Testis (tissue), 3 donors: ENCODE measurements around the gene SRP19. TPM values are rescaled to one million over a fixed set of nuclear protein-coding genes. Genes with fewer than 3 reads are reported as not detected.
"Not testable (repeated sequence)": the region's sequence is repeated elsewhere in the genome, so short reads cannot be mapped to it uniquely, and the experiment has no call there.

Source experiments
- DNase-seq: peaks from one replicate; pipeline ENCODE4 v3.0.0-alpha.2; 2019
- H3K27ac ChIP-seq, 2 donors: fragments of 200-600 bp; sonication (generic); one replicate each; pipeline ENCODE4 v1.5.1; 2019
- H3K27me3 ChIP-seq: fragments of 200-600 bp; sonication (generic); one replicate; pipeline ENCODE4 v1.5.1; 2019
- H3K36me3 ChIP-seq: fragments of 200-600 bp; sonication (generic); one replicate; pipeline ENCODE4 v1.5.1; 2017; ENCODE audit warnings: low read depth; ENCODE audit errors: missing control alignments
- H3K4me1 ChIP-seq: fragments of 200-600 bp; sonication (generic); one replicate; pipeline ENCODE4 v1.5.1; 2019
- H3K4me3 ChIP-seq, 2 donors: fragments of 200-600 bp; sonication (generic); one replicate each; pipeline ENCODE4 v1.5.1; 2017 to 2019
- H3K9me3 ChIP-seq: fragments of 200-600 bp; sonication (generic); one replicate; pipeline ENCODE4 v1.5.1; 2017
- CTCF ChIP-seq, 3 experiments: fragments of 450-650 bp in 2 of 3; fragments of 200-600 bp in 1 of 3; sonication (generic) in 1 of 3; IDR thresholded peaks; one replicate each; pipeline ENCODE4 v1.5.1; 2016 to 2019; ENCODE audit warnings: antibody characterized with exemption in 3 of 3, mild to moderate bottlenecking in 2 of 3, moderate library complexity in 1 of 3
- POLR2A ChIP-seq: fragments of 450-650 bp; IDR thresholded peaks from one replicate; pipeline ENCODE4 v1.6.1; 2017; ENCODE audit warnings: antibody characterized with exemption, mild to moderate bottlenecking, moderate library complexity
- WGBS, 2 donors: methylation state at CpG; one replicate each; pipeline ENCODE4 v1.1.5; 2018; 5-methylcytosine and 5-hydroxymethylcytosine counted together
- intact Hi-C: fragments of 100-400 bp; cut with DNase I; formaldehyde crosslinking; loops from one replicate; pipeline ENCODE4 v1.15.1; 2023; ENCODE audit warnings: low total_unique reads
- polyA plus RNA-seq: library from polyadenylated mRNA; stranded (reverse); fragments of 350-450 nt; fragmentation: Illumina TruSeq; extraction: RNeasy Lipid Tissue Mini Kit (QIAGEN cat#74804); gene quantifications from one replicate; pipeline ENCODE4 v1.2.3, GENCODE V29; 2014; ENCODE audit warnings: low read depth, low replicate concordance; ENCODE audit not compliant: insufficient read depth
- total RNA-seq, 2 donors: library from RNA; depleted of rRNA; stranded (reverse); fragments of >200 nt; gene quantifications; one replicate each; pipeline ENCODE4 v1.2.3, GENCODE V29; 2016

The SRP19 gene
- total and polyA plus RNA-seq, 3 donors from 2014 or later, result 44.4 to 137 (median 62.0) TPM

- H3K36me3 ChIP-seq, result no peaks in the 10 kb centered on the region
- TF ChIP-seq POLR2A, result no peak
- no peak for TF ChIP-seq CTCF (IDR thresholded peaks at IDR 0.05)
- H3K4me1 ChIP-seq, result no peaks in the 10 kb centered on the region
- no peak overlapping the region for H3K4me3 ChIP-seq
- H3K27ac ChIP-seq, result no peak overlapping the region
- H3K27me3 ChIP-seq, result no peaks in the 10 kb centered on the region
- 91 to 92% methylated on average over 3 of the region's 3 CpGs for WGBS, 2 donors
- intact Hi-C loops, result no loop called here
- no peak for DNase-seq
- no peaks in the 10 kb centered on the region for H3K9me3 ChIP-seq
Measured at GRCh38 chr5:112902561-112902960, 41.5 kb downstream of the SRP19 start.

GRCh38 chr5:112904996-112905395 is 43.9 kb downstream of the SRP19 start:
- 84 to 86% methylated on average over 3 of the region's 3 CpGs for WGBS, 2 donors
- not testable (repeated sequence) for H3K27ac ChIP-seq

GRCh38 chr5:112906637-112907036 is 45.5 kb downstream of the SRP19 start:
- Histone ChIP-seq H3K4me3 (no peak overlapping the region), H3K4me1 (no peaks in the 10 kb centered on the region), H3K27ac (no peak overlapping the region), H3K36me3 (no peaks in the 10 kb centered on the region), H3K27me3 (no peaks in the 10 kb centered on the region), H3K9me3 (no peaks in the 10 kb centered on the region)
- TF ChIP-seq POLR2A (no peak), CTCF (IDR thresholded peaks at IDR 0.05) (no peak)
- no peak for DNase-seq
- 91 to 92% methylated on average over 3 of the region's 3 CpGs for WGBS, 2 donors
- intact Hi-C loops, result no loop called here

More at GRCh38 chr5:112904996-112905395, 43.9 kb downstream of the SRP19 start:
- DNase-seq, H3K27me3 ChIP-seq, H3K4me1 ChIP-seq, intact Hi-C loops, H3K4me3 ChIP-seq, H3K9me3 ChIP-seq, H3K36me3 ChIP-seq: not testable (repeated sequence)

GRCh38 chr5:112907166-112907631 is 46.1 kb downstream of the SRP19 start:
- no peak overlapping the region for H3K27ac ChIP-seq
- WGBS, 2 donors, result 78 to 83% methylated on average over 4 of the region's 4 CpGs
- TF ChIP-seq CTCF (IDR thresholded peaks at IDR 0.05) (no peak), POLR2A (no peak)
- no peaks in the 10 kb centered on the region for H3K9me3 ChIP-seq
- intact Hi-C loops, result no loop called here
- no peaks in the 10 kb centered on the region for H3K4me1 ChIP-seq
- no peaks in the 10 kb centered on the region for H3K36me3 ChIP-seq
- no peak for DNase-seq
- H3K4me3 ChIP-seq, result no peak overlapping the region
- H3K27me3 ChIP-seq, result no peaks in the 10 kb centered on the region

- no peak for DNase-seq
- intact Hi-C loops, result no loop called here
- H3K9me3 ChIP-seq, result no peaks in the 10 kb centered on the region
- no peak for TF ChIP-seq CTCF (IDR thresholded peaks at IDR 0.05)
- H3K4me3 ChIP-seq, result no peak overlapping the region
- H3K36me3 ChIP-seq, result no peaks in the 10 kb centered on the region
- no peak overlapping the region for H3K27ac ChIP-seq
- H3K27me3 ChIP-seq, result no peaks in the 10 kb centered on the region
- H3K4me1 ChIP-seq, result no peaks in the 10 kb centered on the region
Measured at GRCh38 chr5:112908854-112909253, 47.8 kb downstream of the SRP19 start.
